ENCODE results near the gene PRKACA.

DNA sequence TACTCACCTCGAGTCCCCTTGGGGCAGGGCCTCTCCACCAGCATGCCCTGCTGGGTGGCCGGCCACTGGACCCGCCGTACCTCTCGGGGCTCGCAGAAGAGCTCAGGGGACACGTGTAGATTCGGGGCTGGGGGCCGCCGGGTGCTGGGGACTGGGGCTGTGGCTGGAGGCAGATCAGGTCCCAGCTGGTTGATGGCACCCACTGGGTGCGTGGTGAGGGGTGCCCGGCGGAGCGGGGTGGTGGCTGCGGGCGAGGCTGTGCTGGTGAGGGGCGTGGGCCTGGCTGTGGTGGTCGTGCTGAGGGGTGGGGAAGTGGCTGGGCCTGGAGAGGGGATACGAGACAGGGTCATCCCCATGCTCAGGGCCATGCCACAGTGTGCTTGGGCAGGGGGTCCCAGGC is 43.7 kb upstream of the PRKACA start:
- TF ChIP-seq, protein P1, sequence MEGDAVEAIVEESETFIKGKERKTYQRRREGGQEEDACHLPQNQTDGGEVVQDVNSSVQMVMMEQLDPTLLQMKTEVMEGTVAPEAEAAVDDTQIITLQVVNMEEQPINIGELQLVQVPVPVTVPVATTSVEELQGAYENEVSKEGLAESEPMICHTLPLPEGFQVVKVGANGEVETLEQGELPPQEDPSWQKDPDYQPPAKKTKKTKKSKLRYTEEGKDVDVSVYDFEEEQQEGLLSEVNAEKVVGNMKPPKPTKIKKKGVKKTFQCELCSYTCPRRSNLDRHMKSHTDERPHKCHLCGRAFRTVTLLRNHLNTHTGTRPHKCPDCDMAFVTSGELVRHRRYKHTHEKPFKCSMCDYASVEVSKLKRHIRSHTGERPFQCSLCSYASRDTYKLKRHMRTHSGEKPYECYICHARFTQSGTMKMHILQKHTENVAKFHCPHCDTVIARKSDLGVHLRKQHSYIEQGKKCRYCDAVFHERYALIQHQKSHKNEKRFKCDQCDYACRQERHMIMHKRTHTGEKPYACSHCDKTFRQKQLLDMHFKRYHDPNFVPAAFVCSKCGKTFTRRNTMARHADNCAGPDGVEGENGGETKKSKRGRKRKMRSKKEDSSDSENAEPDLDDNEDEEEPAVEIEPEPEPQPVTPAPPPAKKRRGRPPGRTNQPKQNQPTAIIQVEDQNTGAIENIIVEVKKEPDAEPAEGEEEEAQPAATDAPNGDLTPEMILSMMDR (IDR thresholded peaks at IDR 0.05), result no peak
- TF ChIP-seq EZH2 (IDR thresholded peaks at IDR 0.05), result no peak
- TF ChIP-seq EZH2phosphoT487 (IDR thresholded peaks at IDR 0.05), result no peak
